ENCODE measurements around the gene LOXHD1.

Gene LOXHD1

DNA sequence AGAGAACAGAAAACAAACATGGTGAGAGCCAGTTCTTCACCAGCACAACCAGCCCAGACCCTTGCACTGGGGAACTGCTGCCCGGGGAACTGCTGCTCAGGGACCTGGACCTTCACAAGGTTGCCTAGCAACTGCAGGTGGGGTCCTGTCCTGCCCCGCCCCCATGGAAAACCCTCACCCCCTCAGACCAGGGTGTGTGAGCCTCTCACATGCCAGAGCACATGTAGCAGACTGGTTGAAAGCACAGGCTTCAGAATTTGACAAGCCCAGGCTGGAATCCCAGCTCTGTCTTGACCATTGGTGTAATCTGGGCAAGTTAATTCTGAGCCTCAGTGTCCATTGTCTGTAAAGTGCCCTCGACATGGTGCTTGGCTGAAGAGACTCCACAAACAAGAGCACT is 118.6 kb downstream of the LOXHD1 start:
- no peak for DNase-seq

DNA sequence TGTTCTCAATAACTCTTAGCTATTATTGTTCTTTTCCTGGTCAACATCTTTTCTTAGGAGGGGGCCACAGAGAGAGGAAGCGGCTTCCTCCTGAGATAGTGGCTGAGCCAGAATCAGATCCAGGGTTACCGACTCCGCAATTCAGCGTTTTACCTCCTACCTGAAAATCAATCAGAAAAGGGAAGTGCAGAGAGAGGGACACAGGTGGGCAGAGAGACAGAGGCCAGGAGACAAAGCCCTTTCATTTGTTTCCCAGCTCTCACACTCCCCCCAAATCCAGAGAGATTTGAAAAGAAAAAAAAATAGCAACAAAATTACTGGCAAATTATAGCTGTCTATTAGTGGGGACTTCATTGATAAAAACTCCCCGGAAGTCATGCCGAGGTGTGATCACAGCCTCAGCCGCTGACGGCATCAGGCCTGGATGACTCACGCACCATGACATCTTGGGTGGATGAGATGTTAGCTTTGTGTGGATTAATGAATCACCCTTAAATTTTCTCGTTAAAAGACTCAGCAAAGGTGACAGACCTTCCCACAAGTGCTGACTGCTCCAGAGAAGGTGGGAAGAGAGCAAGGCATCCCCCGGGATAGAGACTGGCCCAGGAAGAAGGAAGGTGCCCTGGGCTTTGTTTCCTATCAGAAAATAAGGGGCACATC is 120.7 kb downstream of the LOXHD1 start:
- DNase-seq, result no peak

DNA sequence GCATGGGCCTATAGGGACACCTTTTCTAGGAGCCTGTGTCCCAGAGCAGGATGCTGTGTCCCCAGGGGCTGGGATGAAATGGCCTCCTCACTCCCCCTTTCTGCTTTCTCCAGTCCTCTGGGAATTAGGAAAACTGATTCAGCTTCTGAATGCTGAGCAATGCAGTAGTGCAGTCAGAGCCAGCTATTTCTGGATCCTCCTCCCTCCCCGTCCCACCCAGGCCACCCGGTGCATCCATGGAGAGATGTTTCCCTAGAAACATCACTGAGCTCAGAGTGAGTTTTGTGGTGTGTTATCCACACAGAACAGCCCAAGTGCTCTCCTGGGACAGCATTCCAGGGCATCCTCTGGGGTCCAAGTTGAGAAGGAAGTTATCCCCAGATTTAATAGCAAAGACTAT is 125.5 kb downstream of the LOXHD1 start:
- no peak for DNase-seq

- no peak for DNase-seq
These were observed 129.0 kb downstream of the LOXHD1 start for GRCh38 chr18:46528037-46528436.

DNA sequence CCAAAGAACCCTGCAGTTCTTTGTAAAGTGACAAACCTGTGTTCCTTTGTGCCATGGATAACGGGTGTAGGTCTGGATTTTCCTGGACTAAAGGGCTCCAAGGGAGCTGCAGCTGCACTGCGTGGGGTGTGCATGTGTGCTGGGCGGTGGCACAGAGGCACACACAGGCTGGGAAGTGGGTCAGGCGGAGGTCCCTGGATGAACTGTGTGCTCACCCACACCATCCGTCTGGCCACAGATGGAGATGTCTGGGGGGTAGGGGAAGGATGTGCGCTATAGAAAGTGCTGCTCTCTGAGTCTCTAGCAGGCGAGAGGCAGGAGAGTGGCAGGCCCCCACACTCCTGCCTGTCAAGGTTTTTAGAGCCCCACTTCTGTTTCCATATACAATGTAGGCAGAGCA is 137.2 kb downstream of the LOXHD1 start:
- DNase-seq, result no peak

- no peak for DNase-seq
These were observed 138.6 kb downstream of the LOXHD1 start for GRCh38 chr18:46518438-46518837.

- DNase-seq, result no peak
These were observed 140.5 kb downstream of the LOXHD1 start for GRCh38 chr18:46516555-46516954.

DNA sequence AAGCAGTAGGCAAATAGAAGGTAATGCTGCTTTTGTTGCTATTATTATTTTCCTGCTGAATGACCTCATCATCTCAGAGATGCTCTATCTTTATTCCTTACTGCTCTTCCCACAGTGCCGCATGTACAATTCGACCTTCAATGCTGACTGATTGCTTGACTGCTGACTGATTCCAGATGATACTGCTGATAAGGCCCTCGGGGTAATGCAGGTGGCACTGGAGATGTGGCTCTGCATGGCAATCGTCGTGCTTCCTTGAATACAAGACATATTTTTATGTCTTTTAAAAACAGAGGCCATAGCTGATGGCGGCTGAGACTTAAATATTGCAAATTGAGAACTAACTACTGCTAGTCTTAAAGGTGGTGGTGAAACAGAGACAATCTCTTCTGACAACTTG is 146.6 kb downstream of the LOXHD1 start:
- DNase-seq, result no peak

- DNase-seq, result no peak
These were observed 147.5 kb downstream of the LOXHD1 start for GRCh38 chr18:46509530-46509929.

DNA sequence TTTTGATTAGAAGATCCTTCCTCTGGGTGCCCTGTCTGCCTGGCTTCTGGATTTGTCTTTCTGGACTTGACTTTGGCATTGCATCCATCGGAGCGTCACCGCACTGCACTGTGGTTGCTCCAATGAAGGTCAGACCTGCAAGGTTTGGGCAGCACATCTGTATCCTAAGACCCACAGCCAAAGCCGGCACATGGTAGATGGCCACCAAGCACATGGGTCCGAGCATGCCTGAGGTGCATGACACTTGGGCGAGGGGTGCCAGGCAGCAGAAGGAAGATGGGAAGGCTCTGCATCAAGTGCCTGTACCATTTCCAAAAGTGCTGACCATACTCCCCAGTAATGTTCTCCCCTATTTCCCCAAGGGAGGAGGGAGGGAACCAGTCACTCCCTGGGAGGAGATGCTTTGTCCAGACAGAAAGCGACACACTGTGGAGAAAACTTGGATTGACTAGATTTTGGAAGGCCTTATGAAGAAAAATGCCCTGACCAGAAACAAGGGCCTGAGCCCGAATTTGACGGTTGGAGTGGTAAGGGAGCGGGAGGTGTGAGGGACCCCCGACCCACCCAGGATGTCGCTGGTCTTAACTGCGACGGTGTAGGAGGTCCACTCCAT is 149.9 kb downstream of the LOXHD1 start:
- no peak for DNase-seq

- DNase-seq, result no peak
These were observed 154.6 kb downstream of the LOXHD1 start for GRCh38 chr18:46502444-46502843.

DNA sequence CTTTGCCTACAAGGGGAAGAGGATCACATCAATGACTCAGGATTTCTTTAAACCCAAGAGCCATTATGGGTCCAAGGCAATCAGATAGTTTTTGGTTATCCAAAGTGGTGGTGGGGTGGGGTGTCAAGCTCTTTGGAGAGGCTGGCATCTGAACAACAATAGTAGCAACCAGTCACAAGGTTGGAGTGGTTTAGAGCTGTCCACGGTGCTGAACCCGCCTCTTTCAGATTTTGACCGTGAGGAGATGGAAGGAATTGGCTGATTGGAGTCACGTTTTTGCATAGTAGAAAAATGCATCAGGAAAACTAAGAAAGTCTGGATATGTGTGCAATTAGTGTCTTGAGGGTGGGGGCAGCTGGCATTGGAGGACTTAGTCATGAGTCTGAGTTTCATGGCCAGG is 159.9 kb downstream of the LOXHD1 start:
- no peak for DNase-seq

- DNase-seq, result no peak
These were observed 168.4 kb downstream of the LOXHD1 start for GRCh38 chr18:46488471-46489213.

GRCh38 chr18:46485675-46486194 is 171.3 kb downstream of the LOXHD1 start:
- no peak for DNase-seq

DNA sequence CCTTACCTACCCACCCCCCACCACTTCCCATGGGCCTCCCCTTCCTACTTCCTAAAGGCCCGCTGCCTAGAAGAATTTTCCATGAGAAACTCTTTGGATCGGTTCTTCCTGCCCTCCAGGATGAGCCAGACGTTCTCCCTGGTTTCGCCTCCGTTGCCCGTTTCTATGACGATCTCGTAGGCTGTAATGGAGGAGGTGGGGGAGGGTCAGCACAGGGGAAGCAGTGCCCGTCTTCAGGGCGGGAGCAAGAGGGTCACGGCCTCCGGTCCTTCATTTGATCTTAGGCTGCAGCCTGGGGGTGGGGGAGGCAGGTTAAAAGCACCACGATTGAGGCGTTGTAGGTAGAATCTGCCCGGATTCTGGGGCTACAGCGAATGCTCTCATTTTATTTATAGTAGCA is 172.0 kb downstream of the LOXHD1 start:
- DNase-seq, result no peak

DNA sequence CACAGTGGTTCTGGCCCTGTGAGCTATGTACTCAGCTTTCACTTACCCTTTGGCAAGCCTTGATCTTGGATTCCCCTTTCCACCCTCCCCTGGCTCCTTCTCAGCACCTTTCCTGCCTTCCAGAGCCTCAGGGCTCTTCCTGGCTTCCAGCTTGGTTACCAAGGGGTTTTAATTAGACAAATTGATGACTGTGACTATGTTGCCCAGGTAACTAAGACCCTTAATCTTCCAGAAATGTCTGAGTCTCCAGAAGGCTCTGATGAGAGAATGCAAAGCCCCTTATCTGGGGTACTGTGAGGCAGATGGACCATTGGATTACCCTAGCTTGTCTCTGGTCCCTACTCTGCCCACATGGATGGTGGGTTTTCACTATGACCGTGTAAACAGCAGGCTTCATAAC is 174.2 kb downstream of the LOXHD1 start:
- no peak for DNase-seq

DNA sequence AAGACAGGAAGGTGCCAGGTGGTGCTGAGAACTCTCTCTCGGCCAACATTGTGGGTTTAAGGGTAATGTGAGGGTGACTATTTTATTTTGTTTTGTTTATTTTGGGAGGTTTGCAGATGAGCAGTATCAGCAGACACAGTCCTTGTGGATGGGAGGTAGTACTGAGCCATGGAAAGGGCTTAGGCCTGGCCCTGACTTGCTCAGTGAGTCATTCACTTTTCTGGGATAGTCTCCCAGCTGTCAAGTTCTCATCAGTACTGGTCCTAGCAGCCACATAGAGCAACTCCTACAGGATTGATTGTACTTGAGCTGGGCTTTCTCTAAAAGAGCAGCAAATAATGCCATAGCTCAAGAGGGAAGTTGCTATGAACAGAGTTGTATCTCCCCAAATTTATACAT is 175.2 kb downstream of the LOXHD1 start:
- no peak for DNase-seq

DNA sequence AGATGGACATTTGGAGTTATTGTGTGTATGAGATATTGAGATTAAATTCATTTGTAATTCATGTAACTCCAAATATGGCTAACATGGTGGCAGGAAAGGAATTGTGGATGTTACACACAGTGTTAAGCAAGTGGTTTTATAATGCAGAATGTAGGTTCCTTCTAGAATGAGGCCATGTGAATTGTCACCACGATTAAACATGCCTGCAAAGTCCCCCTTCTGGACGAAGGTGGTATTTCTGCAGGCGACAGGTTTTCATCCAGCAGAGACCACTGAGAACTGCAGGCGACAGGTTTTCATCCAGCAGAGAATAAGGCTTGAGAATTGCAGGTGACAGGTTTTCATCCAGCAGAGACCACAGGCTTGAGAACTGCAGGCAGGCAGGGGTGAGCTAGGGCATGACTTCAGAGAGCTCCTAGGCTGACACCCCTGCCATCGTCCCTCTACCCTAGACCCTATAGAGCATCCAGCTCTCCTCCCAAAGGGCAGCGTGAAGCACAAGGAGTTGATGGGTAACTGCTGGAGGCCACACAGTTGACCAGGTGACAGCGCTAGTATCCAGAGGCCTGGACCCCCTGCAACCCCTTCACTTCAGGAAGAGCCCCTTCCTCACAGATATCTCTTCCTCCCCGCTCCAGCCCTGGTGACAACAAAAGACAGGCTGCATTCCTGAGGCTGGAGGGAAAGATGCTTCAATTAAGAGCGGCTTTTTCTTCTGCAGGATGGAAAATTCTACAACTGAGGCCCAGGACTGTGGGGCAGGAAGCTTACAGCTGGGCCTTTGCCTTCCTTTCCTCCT is 175.8 kb downstream of the LOXHD1 start:
- no peak for DNase-seq

DNA sequence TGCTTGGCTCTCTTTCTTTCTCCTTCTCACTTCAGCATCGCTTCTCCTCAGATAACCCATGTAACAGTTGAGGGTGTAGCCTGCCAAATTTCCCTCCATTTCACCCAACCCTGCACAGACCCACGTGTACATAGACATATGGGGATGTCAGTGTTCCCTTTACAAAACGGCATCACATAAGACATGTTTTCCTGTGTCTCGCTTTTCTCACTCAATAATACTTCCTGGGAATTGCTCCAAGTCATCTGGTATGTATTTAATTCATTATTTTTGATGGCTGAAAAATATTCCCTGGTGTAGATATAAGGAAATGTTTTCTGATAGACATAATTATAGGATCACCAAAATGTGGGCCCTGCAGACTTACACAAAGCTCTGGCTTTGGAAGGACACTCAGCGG is 176.8 kb downstream of the LOXHD1 start:
- DNase-seq, result no peak

DNA sequence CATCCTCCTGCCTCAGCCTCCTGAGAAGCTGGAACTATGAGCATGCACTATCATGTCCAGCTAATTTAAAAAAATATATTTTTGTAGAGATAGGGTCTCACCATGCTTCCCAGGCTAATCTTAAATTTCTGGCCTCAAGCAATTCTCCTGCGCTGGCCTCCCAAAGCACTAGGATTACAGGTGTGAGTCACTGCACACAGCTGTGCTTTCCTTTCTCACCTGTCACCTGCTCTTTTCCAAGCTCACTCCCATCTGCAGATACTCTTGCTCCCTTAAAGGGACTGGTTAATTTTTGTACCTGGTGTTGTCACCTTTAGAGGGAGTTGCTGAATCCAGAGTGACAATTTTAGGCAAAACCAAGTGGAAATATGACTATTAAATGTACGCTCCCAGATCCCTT is 178.2 kb downstream of the LOXHD1 start:
- no peak for DNase-seq

DNA sequence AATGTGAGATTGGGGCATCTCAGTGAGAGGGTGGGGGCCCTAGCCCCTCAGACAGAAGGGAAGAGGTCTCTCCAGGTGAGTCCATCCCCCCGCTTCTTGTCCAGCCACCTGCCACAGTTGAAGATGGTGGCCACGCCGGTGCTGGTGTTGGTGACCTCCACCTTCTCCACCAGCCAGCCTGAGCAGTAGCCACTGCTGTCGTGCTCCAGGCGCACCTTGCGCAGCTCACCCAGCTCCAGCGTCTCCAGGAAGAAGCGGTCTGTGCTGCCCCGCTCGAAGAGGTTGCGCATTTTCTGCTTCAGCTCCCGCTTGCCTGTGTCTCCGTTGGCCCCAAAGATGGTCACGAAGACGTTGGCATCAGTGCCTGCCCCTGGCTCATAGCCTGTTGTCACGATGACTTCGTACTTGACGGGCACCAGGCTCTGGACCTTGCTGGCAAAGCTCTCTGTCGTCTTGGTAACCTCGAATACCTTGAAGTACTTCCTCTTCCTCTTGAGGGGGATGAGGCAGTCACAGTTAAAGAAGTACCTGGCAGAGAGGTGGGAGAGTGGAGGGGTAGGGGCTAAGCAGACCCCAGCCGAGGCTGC is 179.5 kb downstream of the LOXHD1 start:
- DNase-seq, result no peak

DNA sequence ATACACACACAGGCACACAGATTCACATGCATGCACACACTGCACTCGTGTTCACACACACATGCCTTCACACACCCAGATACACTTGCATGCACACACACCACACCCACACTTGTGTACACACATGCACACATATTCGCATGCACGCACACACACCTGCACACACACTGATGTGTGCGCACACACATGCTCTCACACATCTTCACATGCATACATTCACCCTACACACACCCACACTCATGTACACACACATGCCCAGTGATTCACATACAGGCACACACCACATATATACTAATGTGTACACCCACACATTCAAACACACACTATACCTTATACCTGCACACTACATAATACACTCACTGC is 181.6 kb downstream of the LOXHD1 start:
- no peak for DNase-seq
